T-helper 9 cell (primary cell): ENCODE data around the gene TRIM49.
"Not testable (repeated sequence)": the region's sequence is repeated elsewhere in the genome, so short reads cannot be mapped to it uniquely, and the experiment has no call there.

ENCODE experiments used
- DNase-seq: peaks from one replicate; pipeline ENCODE4 v3.0.0-alpha.2; 2020
- total RNA-seq, 2 donors: gene quantifications; one replicate each; lab custom pipeline; 2026; lab: John Stamatoyannopoulos, UW

The TRIM49 gene, protein sequence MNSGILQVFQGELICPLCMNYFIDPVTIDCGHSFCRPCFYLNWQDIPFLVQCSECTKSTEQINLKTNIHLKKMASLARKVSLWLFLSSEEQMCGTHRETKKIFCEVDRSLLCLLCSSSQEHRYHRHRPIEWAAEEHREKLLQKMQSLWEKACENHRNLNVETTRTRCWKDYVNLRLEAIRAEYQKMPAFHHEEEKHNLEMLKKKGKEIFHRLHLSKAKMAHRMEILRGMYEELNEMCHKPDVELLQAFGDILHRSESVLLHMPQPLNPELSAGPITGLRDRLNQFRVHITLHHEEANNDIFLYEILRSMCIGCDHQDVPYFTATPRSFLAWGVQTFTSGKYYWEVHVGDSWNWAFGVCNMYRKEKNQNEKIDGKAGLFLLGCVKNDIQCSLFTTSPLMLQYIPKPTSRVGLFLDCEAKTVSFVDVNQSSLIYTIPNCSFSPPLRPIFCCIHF
- 0 reads per million in 2 donors for total RNA-seq

DNA sequence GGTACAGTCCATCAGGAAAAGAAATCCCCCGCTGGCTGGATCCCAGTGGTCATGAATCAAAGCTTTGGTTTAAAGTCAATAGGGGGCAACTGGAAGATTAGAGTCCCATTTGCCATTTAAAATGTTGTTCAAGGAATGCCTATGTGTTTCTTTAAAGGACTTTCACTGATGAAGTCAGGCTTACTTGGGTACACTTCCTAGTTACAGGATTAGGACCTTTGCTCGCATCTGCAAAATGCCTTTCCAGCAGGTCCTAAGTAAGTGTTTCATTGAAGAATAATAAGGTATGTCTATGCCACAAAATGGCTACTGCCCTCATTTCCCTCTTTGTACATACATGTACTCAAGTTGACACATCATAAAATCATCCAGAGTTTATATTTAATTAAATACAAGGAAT, at the start of gene TRIM49:
Gene TRIM49 (minus strand): TSS at position 101 of the 400 bp plus-strand sequence. CDS start 4,106 bp downstream, outside the sequence.
- not testable (repeated sequence) for DNase-seq

DNA sequence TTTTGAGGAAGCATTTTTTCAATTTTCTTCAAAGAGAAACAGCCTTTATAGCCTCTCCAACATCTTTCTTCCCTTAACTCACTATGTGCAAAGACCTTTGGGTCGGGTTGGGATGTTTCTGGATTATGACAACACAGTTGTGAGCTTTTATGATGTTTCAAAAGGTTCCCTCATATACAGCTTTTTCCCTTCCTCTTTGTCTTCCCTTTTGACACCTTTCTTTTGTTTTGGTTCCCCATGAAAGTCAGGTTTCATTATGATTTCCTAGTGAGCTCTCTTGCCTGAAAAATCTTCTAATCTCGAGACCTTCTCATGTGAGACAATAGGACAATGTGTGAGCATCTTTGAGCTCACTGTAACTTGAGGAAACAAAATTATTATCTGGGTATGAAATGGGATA, 18.3 kb upstream of the TRIM49 start:
- DNase-seq: not testable (repeated sequence)

DNA sequence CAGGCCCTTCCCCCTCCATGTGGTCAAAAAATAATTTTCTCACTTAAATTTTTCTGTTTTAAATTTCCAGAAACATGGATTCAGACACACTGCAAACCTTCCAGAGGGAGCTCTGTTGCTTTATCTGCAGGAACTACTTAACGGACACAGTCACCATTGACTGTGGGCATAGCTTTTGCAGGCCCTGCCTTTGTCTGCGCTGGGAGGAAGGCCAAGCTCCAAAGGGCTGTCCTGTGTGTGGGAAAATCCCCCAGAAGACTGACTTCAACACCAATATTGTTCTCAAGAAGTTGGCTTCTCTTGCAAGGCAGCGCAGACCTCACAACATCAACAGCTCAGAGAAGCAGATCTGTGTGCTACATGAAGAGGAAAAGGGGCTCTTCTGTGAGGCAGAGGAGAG, 11.6 kb upstream of the TRIM49 start:
- DNase-seq: not testable (repeated sequence)

DNA sequence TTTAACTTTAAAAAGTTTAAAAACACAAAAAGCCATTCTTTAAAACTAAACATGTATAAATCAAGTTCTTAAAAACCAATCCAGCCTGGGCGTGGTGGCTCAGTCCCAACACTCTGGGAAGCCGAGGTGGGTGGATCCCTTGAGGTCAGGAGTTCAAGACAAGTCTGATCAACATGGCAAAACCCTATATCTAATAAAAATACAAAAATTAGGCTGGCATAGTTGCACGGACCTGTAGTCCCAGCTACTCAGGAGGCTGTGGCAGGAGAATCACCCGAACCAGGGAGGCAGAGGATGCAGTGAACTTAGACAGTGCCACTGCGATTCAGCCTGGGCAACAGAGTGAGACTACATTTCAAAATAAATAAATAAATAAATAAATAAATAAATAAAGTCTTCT, 5.2 kb upstream of the TRIM49 start:
- not testable (repeated sequence) for DNase-seq

DNA sequence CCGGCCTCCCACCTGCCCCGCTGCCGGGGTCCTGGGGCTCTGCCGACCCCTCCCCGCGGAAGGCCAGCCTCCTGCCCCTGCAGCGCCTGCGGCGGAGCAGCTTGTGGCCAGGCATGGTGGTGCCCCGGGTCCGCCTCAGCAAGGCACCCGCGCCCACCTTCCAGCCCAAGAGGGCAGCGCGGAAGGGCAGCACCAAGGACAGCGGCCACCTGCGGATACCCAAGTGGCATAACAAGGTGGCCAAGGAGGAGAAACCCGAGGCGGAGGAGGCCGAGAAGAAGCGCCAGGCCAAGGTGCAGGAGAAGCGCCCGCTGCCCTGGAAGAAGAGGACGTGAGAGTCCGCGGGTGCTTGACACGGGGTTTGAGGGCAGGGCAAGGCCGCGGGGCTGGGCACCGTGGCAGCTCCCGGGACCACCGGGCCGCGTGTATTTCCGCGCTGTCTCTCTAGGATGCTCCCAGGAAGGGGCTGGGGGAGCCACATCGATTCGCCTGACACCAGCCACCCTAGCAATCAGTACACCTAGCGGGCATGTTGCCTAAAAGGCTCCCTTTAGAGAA, 20.8 kb downstream of the TRIM49 start:
- DNase-seq: not testable (repeated sequence)

DNA sequence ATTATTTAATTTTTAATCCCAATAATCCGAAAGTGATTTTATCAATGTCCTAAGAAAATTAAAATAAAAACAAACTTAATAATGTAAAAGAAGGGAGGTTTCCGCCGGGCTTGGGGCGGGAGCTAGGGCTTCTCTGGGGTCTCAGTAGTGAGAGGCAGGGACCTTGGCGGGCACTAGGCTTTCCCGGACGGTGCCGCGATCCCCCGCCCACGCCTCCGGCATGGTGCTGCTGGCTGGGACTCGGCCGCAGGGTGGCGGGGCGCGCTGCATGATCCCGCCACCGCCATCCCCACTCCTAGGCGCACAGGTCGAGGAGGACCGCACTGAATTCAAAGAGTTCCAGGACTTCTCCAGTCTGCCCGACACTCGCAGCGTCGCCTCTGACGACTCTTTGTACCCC, 22.6 kb downstream of the TRIM49 start:
- not testable (repeated sequence) for DNase-seq

DNA sequence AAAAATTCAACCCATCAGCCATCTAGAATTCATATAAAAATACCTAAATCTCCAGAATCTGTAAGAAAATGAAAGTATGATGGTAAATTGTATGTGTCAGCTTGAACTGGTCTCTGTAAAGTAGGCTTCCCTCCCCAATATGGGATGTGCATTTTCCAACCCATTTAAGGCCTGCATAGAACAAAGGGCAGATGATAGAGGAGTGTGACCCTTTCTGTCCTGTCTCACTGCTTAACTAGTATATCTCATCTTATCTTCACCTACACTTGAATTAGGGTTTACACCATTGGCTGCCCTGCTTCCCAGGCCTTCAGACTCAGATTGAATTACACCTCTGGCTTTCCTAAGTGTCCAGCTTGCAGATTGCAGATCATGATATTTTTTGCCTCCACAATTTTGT, 57.6 kb downstream of the TRIM49 start:
- DNase-seq: not testable (repeated sequence)
